IPS-18a (cell line): ENCODE results near the gene PALD1.

Source experiments
- H3K27ac ChIP-seq: one replicate; pipeline ENCODE4 v1.5.1; 2013; ENCODE audit warnings: low read length
- H3K27me3 ChIP-seq: one replicate; pipeline ENCODE4 v1.6.1; 2013; ENCODE audit warnings: mild to moderate bottlenecking, low read length; ENCODE audit not compliant: control insufficient read depth, insufficient read depth
- H3K36me3 ChIP-seq: one replicate; pipeline ENCODE4 v1.6.1; 2013; ENCODE audit warnings: low read depth, low read length; ENCODE audit not compliant: control insufficient read depth
- H3K4me1 ChIP-seq: one replicate; pipeline ENCODE4 v1.6.1; 2013; ENCODE audit warnings: low read depth, low read length; ENCODE audit not compliant: control insufficient read depth
- H3K4me3 ChIP-seq: one replicate; pipeline ENCODE4 v1.5.1; 2013; ENCODE audit warnings: low read length
- H3K9ac ChIP-seq: one replicate; pipeline ENCODE4 v1.6.1; 2013; ENCODE audit warnings: mild to moderate bottlenecking, low read length, moderate library complexity
- H3K9me3 ChIP-seq: one replicate; pipeline ENCODE4 v1.6.1; 2013; ENCODE audit warnings: low read depth, low read length; ENCODE audit not compliant: control insufficient read depth

The PALD1 gene

DNA sequence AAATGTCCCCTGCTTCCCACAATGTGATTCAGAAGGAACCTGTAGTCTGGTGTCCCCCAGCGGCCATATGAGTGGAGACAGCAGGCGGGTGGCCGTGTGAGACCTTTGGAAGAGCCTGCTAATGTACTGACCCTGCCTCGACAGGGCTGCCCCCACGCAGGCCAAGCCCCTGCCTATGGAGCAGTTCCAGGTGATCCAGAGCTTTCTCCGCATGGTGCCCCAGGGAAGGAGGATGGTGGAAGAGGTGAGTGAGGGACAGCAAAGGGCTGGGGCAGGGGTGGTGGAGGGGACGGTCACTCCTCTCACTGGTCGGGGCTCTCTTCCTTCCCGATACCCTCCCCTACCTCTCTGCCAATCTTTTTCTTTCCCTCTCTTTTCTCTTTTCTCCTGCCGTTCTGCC is 55.7 kb downstream of the PALD1 start:
- Histone ChIP-seq H3K36me3 (no peaks in the 10 kb centered on the region), H3K9me3 (no peaks in the 10 kb centered on the region)

DNA sequence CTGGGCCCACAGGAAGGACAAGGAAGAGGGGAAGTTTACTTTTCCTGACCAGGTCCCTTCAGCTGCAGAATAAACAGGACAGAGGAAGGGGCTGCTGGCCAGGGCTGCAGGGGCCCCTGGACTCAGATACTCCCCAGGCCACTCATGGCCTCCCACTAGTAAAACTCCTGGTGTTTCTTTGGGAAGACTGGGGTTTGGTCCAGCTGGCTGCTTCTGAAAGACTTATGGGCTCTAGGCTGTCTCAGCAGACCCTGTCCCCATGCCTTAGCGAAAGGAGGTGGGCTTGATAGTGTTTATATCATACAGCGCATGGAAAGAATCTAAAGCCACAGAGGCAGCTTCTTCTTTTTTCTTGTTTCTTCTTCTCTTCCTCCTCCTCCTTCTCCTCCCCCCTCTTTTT is 56.4 kb downstream of the PALD1 start:
- Histone ChIP-seq H3K9ac (no peak overlapping the region), H3K27me3 (no peaks in the 10 kb centered on the region), H3K9me3 (no peaks in the 10 kb centered on the region), H3K4me3 (no peak overlapping the region), H3K27ac (no peak overlapping the region), H3K36me3 (peaks cover 4% of the 10 kb centered on the region), H3K4me1 (peaks cover 11% of the 10 kb centered on the region)

More for the DNA sequence above, 55.7 kb downstream of the PALD1 start:
- H3K27me3 ChIP-seq, result no peaks in the 10 kb centered on the region
- H3K4me3 ChIP-seq, result no peak overlapping the region
- H3K4me1 ChIP-seq, result peaks cover 11% of the 10 kb centered on the region
- H3K9ac ChIP-seq, result no peak overlapping the region
- H3K27ac ChIP-seq, result no peak overlapping the region

DNA sequence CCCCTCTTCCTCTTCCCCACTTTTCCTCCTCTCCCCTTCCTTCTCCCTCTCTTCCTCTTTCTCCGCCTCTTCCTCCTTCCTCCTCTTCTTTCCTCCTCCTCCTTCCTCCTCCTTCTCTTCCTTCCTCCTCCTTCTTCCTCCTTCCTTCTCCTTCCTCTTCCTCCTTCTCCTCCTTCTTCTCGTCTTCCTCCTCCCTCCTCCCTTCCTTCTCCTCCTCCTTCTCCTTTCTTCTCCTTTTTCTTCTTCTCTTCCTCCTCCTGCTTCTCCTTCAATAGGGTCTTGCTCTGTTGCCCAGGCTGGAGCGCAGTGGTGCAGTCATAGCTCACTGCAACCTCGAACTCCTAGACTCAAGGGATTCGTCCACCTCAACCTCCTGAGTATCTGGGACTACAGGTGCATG is 56.9 kb downstream of the PALD1 start:
- Histone ChIP-seq H3K36me3 (peaks cover 4% of the 10 kb centered on the region), H3K4me3 (no peak overlapping the region), H3K27me3 (no peaks in the 10 kb centered on the region), H3K9ac (no peak overlapping the region), H3K27ac (no peak overlapping the region), H3K9me3 (no peaks in the 10 kb centered on the region), H3K4me1 (peaks cover 11% of the 10 kb centered on the region)

DNA sequence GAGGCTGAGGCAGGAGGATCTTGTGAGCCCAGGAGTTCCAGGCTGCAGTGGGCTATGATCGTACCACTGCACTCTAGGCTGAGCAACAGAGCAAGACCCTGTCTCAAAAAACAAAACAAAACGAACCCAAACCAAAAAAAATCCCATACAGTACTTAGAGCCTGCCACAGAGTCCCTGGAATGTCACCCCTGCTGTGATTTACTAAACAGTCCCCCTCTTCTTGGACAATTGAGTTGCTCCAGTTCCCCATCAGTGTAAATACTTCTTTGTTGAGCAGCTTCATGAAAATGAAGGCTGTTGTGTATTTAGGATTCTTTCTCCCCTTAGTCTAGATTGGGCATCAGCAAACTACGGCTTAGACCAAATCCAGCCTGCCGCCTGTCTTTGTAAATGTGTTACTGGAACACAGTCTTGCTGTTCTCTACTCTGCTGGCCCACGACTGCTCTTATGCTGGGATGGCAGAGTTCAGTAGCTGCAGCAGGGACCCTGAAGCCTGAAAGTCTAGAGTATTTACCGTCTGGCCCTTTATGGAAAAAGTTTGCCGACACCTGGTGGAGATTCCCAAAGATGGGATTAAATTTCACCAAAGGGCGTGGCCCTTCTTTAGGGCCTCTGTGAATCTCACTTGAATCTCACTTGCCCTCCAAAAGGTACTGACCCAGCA is 57.8 kb downstream of the PALD1 start:
- Histone ChIP-seq H3K27ac (no peak overlapping the region), H3K36me3 (peaks cover 4% of the 10 kb centered on the region)

DNA sequence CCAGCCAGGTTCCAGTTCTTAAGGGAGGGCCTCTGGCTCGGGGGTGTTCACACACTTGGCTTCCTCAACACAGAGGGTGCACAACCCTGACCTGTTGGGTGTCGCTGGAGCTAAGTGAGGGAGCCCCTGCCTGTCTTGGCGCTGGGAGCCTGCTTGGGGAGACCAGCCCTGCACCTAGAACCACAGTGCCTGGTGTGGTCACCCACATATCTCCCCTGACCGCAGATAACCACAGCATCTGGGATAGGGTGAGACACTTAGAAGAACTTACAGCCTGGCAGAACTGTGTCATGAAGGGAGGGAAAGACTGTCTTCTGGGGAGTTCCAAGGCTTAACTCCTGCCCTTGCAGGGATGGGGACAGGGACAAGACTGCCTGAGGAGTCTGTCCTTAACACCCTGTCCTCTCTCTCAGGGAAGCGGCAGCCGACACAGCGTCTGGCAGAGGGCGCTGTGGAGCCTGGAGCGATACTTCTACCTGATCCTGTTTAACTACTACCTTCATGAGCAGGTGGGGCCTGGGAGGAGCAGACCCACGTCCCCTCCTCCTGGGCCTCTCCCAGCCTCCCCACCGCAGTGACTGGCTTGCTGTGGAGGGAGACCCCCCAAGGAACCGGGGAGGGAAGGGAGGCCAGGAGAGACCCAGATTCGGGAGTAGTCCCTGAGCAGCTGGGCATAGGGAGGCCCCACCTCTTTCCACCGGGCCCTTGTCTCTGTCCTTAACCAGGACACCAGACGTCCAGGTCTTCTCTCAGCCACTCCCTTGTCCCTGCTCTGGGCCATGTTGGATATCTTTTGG is 59.0 kb downstream of the PALD1 start:
- peaks cover 11% of the 10 kb centered on the region for H3K4me1 ChIP-seq

More for the DNA sequence above, 57.8 kb downstream of the PALD1 start:
- H3K9me3 ChIP-seq, result no peaks in the 10 kb centered on the region
- no peak overlapping the region for H3K9ac ChIP-seq
- H3K4me1 ChIP-seq, result peaks cover 11% of the 10 kb centered on the region
- no peak overlapping the region for H3K4me3 ChIP-seq
- H3K27me3 ChIP-seq, result no peaks in the 10 kb centered on the region

DNA sequence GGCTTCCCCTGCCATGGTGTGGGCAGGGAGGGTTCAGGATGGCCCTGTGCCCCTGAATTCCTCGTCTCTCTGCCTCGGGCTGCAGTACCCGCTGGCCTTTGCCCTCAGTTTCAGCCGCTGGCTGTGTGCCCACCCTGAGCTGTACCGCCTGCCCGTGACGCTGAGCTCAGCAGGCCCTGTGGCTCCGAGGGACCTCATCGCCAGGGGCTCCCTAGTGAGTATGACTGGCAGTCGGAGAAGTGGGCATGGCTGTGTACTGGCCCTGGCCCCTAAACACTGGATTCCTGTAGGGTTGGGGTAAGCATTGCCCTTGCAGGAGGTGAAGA is 59.6 kb downstream of the PALD1 start:
- Histone ChIP-seq H3K27ac (no peak overlapping the region), H3K36me3 (peaks cover 4% of the 10 kb centered on the region), H3K27me3 (no peaks in the 10 kb centered on the region), H3K4me1 (peaks cover 11% of the 10 kb centered on the region), H3K9me3 (no peaks in the 10 kb centered on the region), H3K9ac (no peak overlapping the region), H3K4me3 (no peak overlapping the region)

More for the DNA sequence above, 59.0 kb downstream of the PALD1 start:
- no peak overlapping the region for H3K9ac ChIP-seq
- H3K36me3 ChIP-seq, result peaks cover 4% of the 10 kb centered on the region
- no peaks in the 10 kb centered on the region for H3K9me3 ChIP-seq
- H3K27me3 ChIP-seq, result no peaks in the 10 kb centered on the region
- no peak overlapping the region for H3K4me3 ChIP-seq
- H3K27ac ChIP-seq, result no peak overlapping the region

DNA sequence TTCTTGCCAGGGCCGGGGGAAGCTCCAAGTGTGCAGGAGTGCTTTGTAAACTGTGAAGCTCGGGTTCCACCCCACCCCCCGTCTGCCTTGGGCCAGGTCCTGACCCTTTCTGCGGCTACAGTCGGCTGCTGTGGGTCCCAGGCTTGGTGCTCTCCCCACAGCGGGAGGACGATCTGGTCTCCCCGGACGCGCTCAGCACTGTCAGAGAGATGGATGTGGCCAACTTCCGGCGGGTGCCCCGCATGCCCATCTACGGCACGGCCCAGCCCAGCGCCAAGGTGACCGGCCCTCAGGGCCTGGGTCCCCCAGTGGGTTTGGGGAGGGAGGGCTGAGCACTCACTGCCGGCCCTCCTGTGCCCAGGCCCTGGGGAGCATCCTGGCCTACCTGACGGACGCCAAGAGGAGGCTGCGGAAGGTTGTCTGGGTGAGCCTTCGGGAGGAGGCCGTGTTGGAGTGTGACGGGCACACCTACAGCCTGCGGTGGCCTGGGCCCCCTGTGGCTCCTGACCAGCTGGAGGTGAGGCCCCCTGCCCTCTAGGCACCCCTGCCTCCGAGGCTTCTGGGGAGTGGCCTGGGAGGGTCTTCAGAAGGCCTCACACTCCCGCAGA is 60.3 kb downstream of the PALD1 start:
- Histone ChIP-seq H3K27me3 (no peaks in the 10 kb centered on the region), H3K36me3 (peaks cover 4% of the 10 kb centered on the region)

DNA sequence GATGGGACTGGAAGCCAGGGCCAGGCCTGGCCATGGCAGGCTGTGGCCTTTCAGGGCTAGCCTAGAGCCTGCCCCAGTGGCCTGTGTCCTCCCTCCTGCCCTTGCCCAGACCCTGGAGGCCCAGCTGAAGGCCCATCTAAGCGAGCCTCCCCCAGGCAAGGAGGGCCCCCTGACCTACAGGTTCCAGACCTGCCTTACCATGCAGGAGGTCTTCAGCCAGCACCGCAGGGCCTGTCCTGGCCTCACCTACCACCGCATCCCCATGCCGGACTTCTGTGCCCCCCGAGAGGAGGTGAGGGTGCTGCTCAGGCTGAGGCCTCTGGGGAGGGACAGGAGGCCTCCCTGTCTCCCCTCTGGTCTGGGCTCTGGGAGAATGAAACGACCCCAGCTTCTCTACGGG is 60.9 kb downstream of the PALD1 start:
- Histone ChIP-seq H3K9me3 (no peaks in the 10 kb centered on the region), H3K9ac (no peak overlapping the region), H3K36me3 (peaks cover 4% of the 10 kb centered on the region), H3K4me3 (no peak overlapping the region), H3K27ac (no peak overlapping the region), H3K4me1 (peaks cover 11% of the 10 kb centered on the region), H3K27me3 (no peaks in the 10 kb centered on the region)

More for the DNA sequence above, 60.3 kb downstream of the PALD1 start:
- H3K9ac ChIP-seq, result no peak overlapping the region
- H3K4me3 ChIP-seq, result no peak overlapping the region
- H3K4me1 ChIP-seq, result peaks cover 11% of the 10 kb centered on the region
- H3K9me3 ChIP-seq, result no peaks in the 10 kb centered on the region
- no peak overlapping the region for H3K27ac ChIP-seq

DNA sequence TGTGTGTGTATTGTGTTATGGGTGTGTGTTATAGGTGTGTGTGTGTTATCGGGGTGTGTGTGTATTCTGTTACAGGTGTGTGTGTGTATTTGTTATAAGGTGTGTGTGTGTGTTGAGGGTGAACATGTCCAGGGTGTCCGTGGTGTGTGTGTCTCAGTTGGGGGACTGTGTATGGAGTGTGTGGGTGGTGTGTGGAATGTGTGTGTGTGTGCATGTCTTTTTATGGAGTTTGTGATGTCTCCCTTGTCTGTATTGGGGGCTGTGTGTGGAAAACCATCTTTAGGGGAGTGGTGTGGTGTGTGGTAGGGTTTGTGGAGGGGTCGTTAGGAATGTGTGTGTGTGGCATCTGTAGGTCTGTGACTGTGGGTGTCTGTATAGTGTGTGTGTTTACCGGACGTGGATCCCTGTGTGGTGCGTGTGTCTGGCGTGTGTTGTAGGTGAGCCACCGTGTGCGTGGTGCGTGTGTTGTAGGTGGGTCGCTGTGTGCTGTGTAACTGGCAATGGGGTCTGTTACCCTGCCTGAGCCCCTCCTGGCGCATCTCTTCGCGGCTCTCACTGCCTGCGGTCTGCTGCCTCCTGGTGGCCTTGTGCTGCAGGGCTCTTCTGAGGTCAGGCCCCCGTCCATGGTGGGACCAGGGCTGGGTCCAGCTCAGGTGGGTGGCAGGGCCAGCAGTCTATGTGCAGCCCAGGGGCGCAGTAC is 61.7 kb downstream of the PALD1 start:
- Histone ChIP-seq H3K36me3 (peaks cover 4% of the 10 kb centered on the region), H3K9me3 (no peaks in the 10 kb centered on the region), H3K27me3 (no peaks in the 10 kb centered on the region), H3K4me3 (no peak overlapping the region), H3K27ac (no peak overlapping the region), H3K4me1 (peaks cover 11% of the 10 kb centered on the region), H3K9ac (no peak overlapping the region)

DNA sequence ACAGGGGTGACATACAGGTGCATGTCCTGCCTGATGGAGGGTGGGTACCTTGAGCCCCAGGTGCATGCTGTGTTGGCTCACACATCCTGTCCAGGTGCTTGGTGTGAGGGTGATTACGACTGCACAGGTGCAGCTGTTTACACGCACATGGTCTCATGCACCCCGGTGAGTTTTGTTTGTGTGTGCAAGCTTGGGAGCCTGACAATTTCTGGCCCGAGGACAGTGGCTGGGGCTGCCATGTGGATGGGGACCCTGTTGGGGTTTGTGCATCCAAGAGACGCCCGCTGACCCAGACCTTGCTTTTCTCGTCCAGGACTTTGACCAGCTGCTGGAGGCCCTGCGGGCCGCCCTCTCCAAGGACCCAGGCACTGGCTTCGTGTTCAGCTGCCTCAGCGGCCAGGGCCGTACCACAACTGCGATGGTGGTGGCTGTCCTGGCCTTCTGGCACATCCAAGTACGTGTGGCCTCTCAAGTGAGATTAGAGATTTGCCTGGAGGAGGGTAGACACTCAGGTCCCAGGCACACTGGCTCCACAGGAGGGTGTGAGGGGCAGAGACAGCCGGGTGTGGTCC is 62.3 kb downstream of the PALD1 start:
- no peaks in the 10 kb centered on the region for H3K9me3 ChIP-seq
- H3K4me1 ChIP-seq, result peaks cover 11% of the 10 kb centered on the region
- H3K36me3 ChIP-seq, result peaks cover 4% of the 10 kb centered on the region
- no peak overlapping the region for H3K4me3 ChIP-seq
- no peak overlapping the region for H3K27ac ChIP-seq
- H3K9ac ChIP-seq, result no peak overlapping the region
- H3K27me3 ChIP-seq, result no peaks in the 10 kb centered on the region
